ENCODE measurements around the gene DTNBP1. TPM values are rescaled to one million over a fixed set of nuclear protein-coding genes. Genes with fewer than 3 reads are reported as not detected.

DTNBP1 gene
- total RNA-seq, 1 donor from 2014 or later: 20.6 TPM

GRCh38 chr6:15574023-15574422 lies 88.8 kb downstream of the DTNBP1 start:
- intact Hi-C loops (cut with micrococcal nuclease): no loop called here
- no peak for DNase-seq (ENCODE audit: low spot score)
- Mint-ChIP-seq H3K4me1 (ENCODE audit: low read depth) (peaks cover 11% of the 10 kb centered on the region), H3K9me3 (peaks cover 7% of the 10 kb centered on the region), H3K27me3 (ENCODE audit: low read depth) (no peaks in the 10 kb centered on the region), H3K27ac (no peak overlapping the region), H3K4me3 (ENCODE audit: low read depth) (no peak overlapping the region), H3K36me3 (ENCODE audit: low read depth) (no peaks in the 10 kb centered on the region)

- Mint-ChIP-seq H3K27ac (no peak overlapping the region), H3K9me3 (peaks cover 7% of the 10 kb centered on the region), H3K36me3 (ENCODE audit: low read depth) (no peaks in the 10 kb centered on the region), H3K27me3 (ENCODE audit: low read depth) (no peaks in the 10 kb centered on the region), H3K4me3 (ENCODE audit: low read depth) (no peak overlapping the region), H3K4me1 (ENCODE audit: low read depth) (peaks cover 11% of the 10 kb centered on the region)
- DNase-seq (ENCODE audit: low spot score): no peak
- intact Hi-C loops (cut with micrococcal nuclease): no loop called here
Observed at GRCh38 chr6:15573384-15573783, 89.4 kb downstream of the DTNBP1 start.

GRCh38 chr6:15572296-15573016 lies 90.4 kb downstream of the DTNBP1 start:
- Mint-ChIP-seq H3K4me1 (ENCODE audit: low read depth) (peaks cover 11% of the 10 kb centered on the region), H3K27me3 (ENCODE audit: low read depth) (no peaks in the 10 kb centered on the region), H3K36me3 (ENCODE audit: low read depth) (no peaks in the 10 kb centered on the region), H3K9me3 (peaks cover 7% of the 10 kb centered on the region), H3K27ac (no peak overlapping the region), H3K4me3 (ENCODE audit: low read depth) (no peak overlapping the region)
- intact Hi-C loops (cut with micrococcal nuclease): no loop called here
- no peak for DNase-seq (ENCODE audit: low spot score)

GRCh38 chr6:15570171-15570570 lies 92.7 kb downstream of the DTNBP1 start:
- DNase-seq (ENCODE audit: low spot score): no peak
- Mint-ChIP-seq H3K36me3 (ENCODE audit: low read depth) (no peaks in the 10 kb centered on the region), H3K27me3 (ENCODE audit: low read depth) (no peaks in the 10 kb centered on the region), H3K9me3 (peaks cover 7% of the 10 kb centered on the region), H3K27ac (no peak overlapping the region), H3K4me3 (ENCODE audit: low read depth) (no peak overlapping the region), H3K4me1 (ENCODE audit: low read depth) (peaks cover 5% of the 10 kb centered on the region)
- intact Hi-C loops (cut with micrococcal nuclease): no loop called here

GRCh38 chr6:15569035-15569995 lies 93.5 kb downstream of the DTNBP1 start:
- no peak for DNase-seq (ENCODE audit: low spot score)
- intact Hi-C loops (cut with micrococcal nuclease): no loop called here

GRCh38 chr6:15562977-15563376 lies 99.9 kb downstream of the DTNBP1 start:
- Mint-ChIP-seq H3K27ac (no peak overlapping the region), H3K4me3 (ENCODE audit: low read depth) (no peak overlapping the region), H3K36me3 (ENCODE audit: low read depth) (no peaks in the 10 kb centered on the region), H3K9me3 (no peaks in the 10 kb centered on the region), H3K27me3 (ENCODE audit: low read depth) (no peaks in the 10 kb centered on the region), H3K4me1 (ENCODE audit: low read depth) (no peaks in the 10 kb centered on the region)
- no peak for DNase-seq (ENCODE audit: low spot score)
- intact Hi-C loops (cut with micrococcal nuclease): no loop called here

More at GRCh38 chr6:15569035-15569995, 93.5 kb downstream of the DTNBP1 start:
- Mint-ChIP-seq H3K4me1 (ENCODE audit: low read depth) (peaks cover 4% of the 10 kb centered on the region), H3K4me3 (ENCODE audit: low read depth) (no peak overlapping the region), H3K27ac (no peak overlapping the region), H3K9me3 (peaks cover 7% of the 10 kb centered on the region), H3K36me3 (ENCODE audit: low read depth) (no peaks in the 10 kb centered on the region), H3K27me3 (ENCODE audit: low read depth) (no peaks in the 10 kb centered on the region)

- intact Hi-C loops (cut with micrococcal nuclease): no loop called here
- Mint-ChIP-seq H3K9me3 (no peaks in the 10 kb centered on the region), H3K27ac (no peak overlapping the region), H3K4me1 (ENCODE audit: low read depth) (no peaks in the 10 kb centered on the region), H3K36me3 (ENCODE audit: low read depth) (no peaks in the 10 kb centered on the region), H3K4me3 (ENCODE audit: low read depth) (no peak overlapping the region), H3K27me3 (ENCODE audit: low read depth) (no peaks in the 10 kb centered on the region)
- no peak for DNase-seq (ENCODE audit: low spot score)
Observed at GRCh38 chr6:15561447-15562199, 101.2 kb downstream of the DTNBP1 start.

GRCh38 chr6:15560713-15561112 lies 102.1 kb downstream of the DTNBP1 start:
- no peak for DNase-seq (ENCODE audit: low spot score)
- H3K9me3 Mint-ChIP-seq: no peaks in the 10 kb centered on the region
- intact Hi-C loops (cut with micrococcal nuclease): no loop called here

GRCh38 chr6:15557174-15557573 lies 105.7 kb downstream of the DTNBP1 start:
- H3K27me3 Mint-ChIP-seq (ENCODE audit: low read depth): no peaks in the 10 kb centered on the region

More at GRCh38 chr6:15560713-15561112, 102.1 kb downstream of the DTNBP1 start:
- H3K36me3 Mint-ChIP-seq (ENCODE audit: low read depth): no peaks in the 10 kb centered on the region
- no peak overlapping the region for H3K27ac Mint-ChIP-seq
- H3K4me3 Mint-ChIP-seq (ENCODE audit: low read depth): no peak overlapping the region
- H3K27me3 Mint-ChIP-seq (ENCODE audit: low read depth): no peaks in the 10 kb centered on the region
- H3K4me1 Mint-ChIP-seq (ENCODE audit: low read depth): no peaks in the 10 kb centered on the region

GRCh38 chr6:15556711-15557110 lies 106.1 kb downstream of the DTNBP1 start:
- Mint-ChIP-seq H3K9me3 (no peaks in the 10 kb centered on the region), H3K4me1 (ENCODE audit: low read depth) (peaks cover 3% of the 10 kb centered on the region), H3K36me3 (ENCODE audit: low read depth) (no peaks in the 10 kb centered on the region), H3K27me3 (ENCODE audit: low read depth) (no peaks in the 10 kb centered on the region), H3K27ac (no peak overlapping the region), H3K4me3 (ENCODE audit: low read depth) (no peak overlapping the region)
- intact Hi-C loops (cut with micrococcal nuclease): no loop called here
- DNase-seq (ENCODE audit: low spot score): no peak

More at GRCh38 chr6:15557174-15557573, 105.7 kb downstream of the DTNBP1 start:
- no peak overlapping the region for H3K27ac Mint-ChIP-seq
- no peak for DNase-seq (ENCODE audit: low spot score)
- no peaks in the 10 kb centered on the region for H3K36me3 Mint-ChIP-seq (ENCODE audit: low read depth)
- H3K4me1 Mint-ChIP-seq (ENCODE audit: low read depth): no peaks in the 10 kb centered on the region
- intact Hi-C loops (cut with micrococcal nuclease): no loop called here
- H3K4me3 Mint-ChIP-seq (ENCODE audit: low read depth): no peak overlapping the region
- no peaks in the 10 kb centered on the region for H3K9me3 Mint-ChIP-seq

- peaks cover 8% of the 10 kb centered on the region for H3K4me1 Mint-ChIP-seq (ENCODE audit: low read depth)
- H3K27me3 Mint-ChIP-seq (ENCODE audit: low read depth): no peaks in the 10 kb centered on the region
- no peaks in the 10 kb centered on the region for H3K9me3 Mint-ChIP-seq
- H3K27ac Mint-ChIP-seq: no peak overlapping the region
- intact Hi-C loops (cut with micrococcal nuclease): no loop called here
- H3K36me3 Mint-ChIP-seq (ENCODE audit: low read depth): no peaks in the 10 kb centered on the region
- H3K4me3 Mint-ChIP-seq (ENCODE audit: low read depth): no peak overlapping the region
- DNase-seq (ENCODE audit: low spot score): no peak
Observed at GRCh38 chr6:15555101-15556038, 107.5 kb downstream of the DTNBP1 start.

- Mint-ChIP-seq H3K9me3 (no peaks in the 10 kb centered on the region), H3K36me3 (ENCODE audit: low read depth) (no peaks in the 10 kb centered on the region), H3K4me1 (ENCODE audit: low read depth) (peaks cover 8% of the 10 kb centered on the region), H3K27ac (no peak overlapping the region), H3K4me3 (ENCODE audit: low read depth) (no peak overlapping the region), H3K27me3 (ENCODE audit: low read depth) (no peaks in the 10 kb centered on the region)
- intact Hi-C loops (cut with micrococcal nuclease): no loop called here
- DNase-seq (ENCODE audit: low spot score): no peak
Observed at GRCh38 chr6:15554728-15555100, 108.1 kb downstream of the DTNBP1 start.
